GM23338 (cell line): ENCODE measurements around the gene TNK2.

Experiments
- CTCF ChIP-seq, 2 experiments: fragments of 200-600 bp in 1 of 2; sonication (generic) in 1 of 2; conservative IDR thresholded peaks; 2 replicates each; pipeline versions ENCODE4 v1.5.1 to v1.6.1; 2016 to 2017; ENCODE audit warnings: antibody characterized with exemption in 2 of 2, low read depth in 2 of 2, mild to moderate bottlenecking in 2 of 2, moderate library complexity in 1 of 2
- EZH2 ChIP-seq: fragments of 200-600 bp; sonication (generic); IDR thresholded peaks from one replicate; pipeline ENCODE4 v1.8.0; 2017; ENCODE audit warnings: antibody characterized with exemption, mild to moderate bottlenecking, low read depth; ENCODE audit not compliant: unreplicated experiment
- EZH2phosphoT487 ChIP-seq: fragments of 200-600 bp; sonication (generic); IDR thresholded peaks from one replicate; pipeline ENCODE4 v1.8.1; 2018; ENCODE audit warnings: antibody characterized with exemption; ENCODE audit not compliant: unreplicated experiment
- JUNB ChIP-seq: IDR thresholded peaks from one replicate; pipeline ENCODE4 v1.6.1; 2016; ENCODE audit warnings: antibody characterized with exemption; ENCODE audit not compliant: unreplicated experiment
- POLR2AphosphoS5 ChIP-seq: IDR thresholded peaks from 2 replicates; pipeline ENCODE4 v1.6.1; 2016; ENCODE audit warnings: antibody characterized with exemption, low read depth
- STAT1 ChIP-seq: IDR thresholded peaks from one replicate; pipeline ENCODE4 v1.6.1; 2016; ENCODE audit warnings: antibody characterized with exemption; ENCODE audit not compliant: unreplicated experiment
- ZNF331 ChIP-seq: fragments of 250-450 bp; sonication (Bioruptor Pico); IDR thresholded peaks from 2 replicates; pipeline ENCODE4 v1.5.0; 2020; ENCODE audit warnings: low read depth, mild to moderate bottlenecking, moderate library complexity
- TF ChIP-seq, protein P1 (sequence below): IDR thresholded peaks from one replicate; pipeline ENCODE4 v1.6.1; 2018; ENCODE audit warnings: antibody characterized with exemption; ENCODE audit not compliant: unreplicated experiment

DNA sequence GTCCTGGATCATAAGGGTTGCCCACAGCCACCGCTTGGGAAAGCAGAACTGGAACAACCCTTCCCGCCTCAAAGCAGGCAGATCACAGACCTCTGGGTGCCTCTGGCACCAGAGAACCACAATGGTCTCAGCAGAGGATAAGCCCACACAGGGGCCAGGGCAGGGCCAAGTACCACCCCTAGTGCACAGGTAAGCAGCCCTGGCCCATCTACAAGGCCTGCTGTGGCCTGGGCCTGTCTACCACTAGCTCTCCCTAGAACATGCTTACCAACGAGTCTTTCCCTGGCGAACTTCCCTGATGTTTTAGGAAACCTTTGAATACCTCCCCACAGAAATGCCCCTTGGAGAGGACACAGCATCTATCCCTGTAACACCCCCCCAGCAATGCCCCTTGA is 28.3 kb downstream of the TNK2 start:
- TF ChIP-seq CTCF (conservative IDR thresholded peaks at IDR 0.05; ENCODE audit: low read depth in 2 of 2) (no peak), POLR2AphosphoS5 (no peak), EZH2 (no peak), ZNF331 (CRISPR knock-in tag) (no peak), JUNB (no peak), STAT1 (no peak), EZH2phosphoT487 (no peak)
- TF ChIP-seq, protein P1, sequence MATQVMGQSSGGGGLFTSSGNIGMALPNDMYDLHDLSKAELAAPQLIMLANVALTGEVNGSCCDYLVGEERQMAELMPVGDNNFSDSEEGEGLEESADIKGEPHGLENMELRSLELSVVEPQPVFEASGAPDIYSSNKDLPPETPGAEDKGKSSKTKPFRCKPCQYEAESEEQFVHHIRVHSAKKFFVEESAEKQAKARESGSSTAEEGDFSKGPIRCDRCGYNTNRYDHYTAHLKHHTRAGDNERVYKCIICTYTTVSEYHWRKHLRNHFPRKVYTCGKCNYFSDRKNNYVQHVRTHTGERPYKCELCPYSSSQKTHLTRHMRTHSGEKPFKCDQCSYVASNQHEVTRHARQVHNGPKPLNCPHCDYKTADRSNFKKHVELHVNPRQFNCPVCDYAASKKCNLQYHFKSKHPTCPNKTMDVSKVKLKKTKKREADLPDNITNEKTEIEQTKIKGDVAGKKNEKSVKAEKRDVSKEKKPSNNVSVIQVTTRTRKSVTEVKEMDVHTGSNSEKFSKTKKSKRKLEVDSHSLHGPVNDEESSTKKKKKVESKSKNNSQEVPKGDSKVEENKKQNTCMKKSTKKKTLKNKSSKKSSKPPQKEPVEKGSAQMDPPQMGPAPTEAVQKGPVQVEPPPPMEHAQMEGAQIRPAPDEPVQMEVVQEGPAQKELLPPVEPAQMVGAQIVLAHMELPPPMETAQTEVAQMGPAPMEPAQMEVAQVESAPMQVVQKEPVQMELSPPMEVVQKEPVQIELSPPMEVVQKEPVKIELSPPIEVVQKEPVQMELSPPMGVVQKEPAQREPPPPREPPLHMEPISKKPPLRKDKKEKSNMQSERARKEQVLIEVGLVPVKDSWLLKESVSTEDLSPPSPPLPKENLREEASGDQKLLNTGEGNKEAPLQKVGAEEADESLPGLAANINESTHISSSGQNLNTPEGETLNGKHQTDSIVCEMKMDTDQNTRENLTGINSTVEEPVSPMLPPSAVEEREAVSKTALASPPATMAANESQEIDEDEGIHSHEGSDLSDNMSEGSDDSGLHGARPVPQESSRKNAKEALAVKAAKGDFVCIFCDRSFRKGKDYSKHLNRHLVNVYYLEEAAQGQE: no peak
